Measurements from ENCODE around the gene COA8. TPM values are rescaled to one million over a fixed set of nuclear protein-coding genes. Genes with fewer than 3 reads are reported as not detected.

The COA8 gene
- total RNA-seq, 1 donor from 2014 or later, result 37.4 TPM

DNA sequence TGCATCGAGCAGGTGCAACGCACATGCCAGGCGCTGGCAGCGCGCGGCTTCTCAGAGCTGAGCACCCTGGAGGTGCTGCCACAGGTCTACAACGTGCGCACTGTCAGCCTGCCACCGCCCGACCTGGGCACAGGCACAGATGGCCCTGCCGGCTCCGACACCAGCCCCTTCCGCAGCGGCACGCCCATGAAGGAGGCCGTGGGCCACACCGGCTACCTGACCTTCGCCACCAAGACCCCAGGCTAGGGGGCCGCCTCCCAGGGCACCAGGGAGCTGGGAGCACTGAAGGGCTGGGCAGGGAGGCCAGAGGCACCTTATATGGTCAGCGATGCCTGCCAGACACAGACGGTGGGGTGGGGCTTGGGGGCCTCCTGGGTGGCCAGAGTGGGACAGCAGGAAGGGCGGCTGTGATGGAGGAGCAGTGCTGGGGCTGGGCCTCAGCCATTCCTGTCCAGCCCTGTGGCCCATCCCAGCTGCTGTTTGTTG is 28.1 kb upstream of the COA8 start:
- intact Hi-C loops (cut with DNase I), result no loop called here
- ATAC-seq, result peak; percentile 32
- no peak for DNase-seq (ENCODE audit: low spot score)

DNA sequence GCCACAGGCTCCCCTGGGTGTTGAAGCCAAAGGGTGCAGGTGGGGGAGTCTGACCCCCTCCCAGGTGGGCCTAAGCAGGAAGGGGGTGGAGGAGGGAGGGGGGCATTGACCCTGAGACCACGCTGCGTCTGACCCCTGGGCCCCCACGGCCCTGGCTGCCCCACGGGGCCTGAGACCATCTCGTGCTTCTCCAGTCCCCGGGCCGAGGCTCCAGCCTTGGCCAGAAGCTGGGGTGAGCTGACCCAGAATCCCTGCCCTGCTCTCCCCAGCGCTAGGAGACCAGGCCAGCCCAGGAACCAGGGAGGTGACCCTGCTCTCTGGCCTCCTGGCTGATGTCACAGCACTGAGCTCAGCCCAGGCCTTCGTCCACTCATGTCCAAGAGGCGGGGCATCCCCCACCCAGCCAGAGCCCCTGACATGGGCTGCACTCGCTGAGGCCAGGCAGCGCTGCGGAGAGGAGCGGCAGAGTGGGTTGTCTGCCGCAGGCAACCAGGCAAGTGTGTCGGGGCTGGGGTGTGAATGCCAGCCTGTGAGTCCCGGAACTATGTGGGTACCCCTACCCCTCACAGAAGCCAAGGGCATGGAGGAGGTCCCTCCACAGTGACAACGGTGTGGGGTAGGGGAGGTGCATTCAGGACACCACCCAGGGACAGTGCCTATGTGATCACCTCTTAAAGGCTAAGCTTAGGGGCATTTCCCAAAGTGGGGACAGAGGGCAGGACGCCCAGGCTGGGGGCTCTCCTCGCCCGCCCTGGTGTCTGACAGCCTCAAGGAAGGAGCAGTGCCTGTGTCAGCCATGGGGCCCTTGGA is 27.5 kb upstream of the COA8 start:
- intact Hi-C loops (cut with DNase I), result no loop called here
- DNase-seq (ENCODE audit: low spot score) (no peak), ATAC-seq (peak; percentile 56)

DNA sequence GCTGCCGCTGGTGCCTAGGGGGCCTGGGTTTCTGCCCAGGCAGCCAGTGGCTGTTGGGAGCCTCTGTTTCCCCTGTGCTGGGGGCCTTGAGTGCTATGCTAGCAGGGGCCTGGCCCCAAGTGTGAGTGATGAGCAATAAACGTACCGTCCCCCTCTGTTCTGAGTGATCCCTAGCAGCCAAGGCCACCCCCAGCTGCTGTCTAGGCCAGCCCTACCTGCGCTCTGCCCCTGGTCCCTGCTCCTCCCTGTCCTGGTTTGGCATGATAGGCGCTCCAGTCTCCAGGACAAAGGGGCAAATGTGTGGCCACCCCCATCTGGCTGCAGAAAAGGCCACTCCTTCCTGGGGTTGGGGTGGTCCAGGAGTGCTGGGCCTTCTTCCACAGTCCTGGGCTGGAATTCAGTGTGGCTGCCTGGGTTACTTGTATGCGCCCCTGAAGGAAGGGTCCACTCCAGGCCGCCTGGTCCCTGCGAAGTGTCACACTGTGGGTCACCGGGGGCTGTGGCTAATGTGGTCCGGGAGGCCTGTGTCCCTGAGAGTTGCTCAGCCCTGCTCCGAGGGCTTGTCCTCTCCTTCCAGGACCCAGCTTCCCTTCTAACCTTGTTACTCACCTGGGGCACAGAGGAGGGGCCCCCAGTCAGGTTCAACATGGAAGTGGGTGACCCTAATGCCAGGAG is 26.7 kb upstream of the COA8 start:
- ATAC-seq (no peak), DNase-seq (ENCODE audit: low spot score) (no peak)
- intact Hi-C loops (cut with DNase I), result no loop called here

DNA sequence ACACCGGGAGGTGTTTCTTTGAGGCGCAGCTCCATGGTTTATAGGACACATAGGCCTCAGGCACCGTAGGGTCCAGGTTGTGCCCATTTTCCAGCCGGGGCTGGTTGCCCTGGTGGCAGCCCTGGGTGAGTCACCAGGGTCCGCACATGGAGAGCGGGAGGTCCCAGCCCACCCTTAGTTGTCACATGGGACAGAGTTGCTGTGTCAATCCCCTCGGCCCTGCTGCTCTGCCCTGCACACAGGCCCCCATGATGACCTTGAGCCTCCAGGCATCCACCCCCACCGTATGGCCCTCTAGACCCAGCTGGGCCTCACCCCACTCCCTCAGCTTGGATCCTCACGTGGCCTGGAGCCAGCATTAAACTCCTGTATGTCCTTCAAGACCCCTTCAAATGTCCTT is 26.1 kb upstream of the COA8 start:
- intact Hi-C loops (cut with DNase I), result no loop called here
- ATAC-seq (no peak), DNase-seq (ENCODE audit: low spot score) (no peak)

DNA sequence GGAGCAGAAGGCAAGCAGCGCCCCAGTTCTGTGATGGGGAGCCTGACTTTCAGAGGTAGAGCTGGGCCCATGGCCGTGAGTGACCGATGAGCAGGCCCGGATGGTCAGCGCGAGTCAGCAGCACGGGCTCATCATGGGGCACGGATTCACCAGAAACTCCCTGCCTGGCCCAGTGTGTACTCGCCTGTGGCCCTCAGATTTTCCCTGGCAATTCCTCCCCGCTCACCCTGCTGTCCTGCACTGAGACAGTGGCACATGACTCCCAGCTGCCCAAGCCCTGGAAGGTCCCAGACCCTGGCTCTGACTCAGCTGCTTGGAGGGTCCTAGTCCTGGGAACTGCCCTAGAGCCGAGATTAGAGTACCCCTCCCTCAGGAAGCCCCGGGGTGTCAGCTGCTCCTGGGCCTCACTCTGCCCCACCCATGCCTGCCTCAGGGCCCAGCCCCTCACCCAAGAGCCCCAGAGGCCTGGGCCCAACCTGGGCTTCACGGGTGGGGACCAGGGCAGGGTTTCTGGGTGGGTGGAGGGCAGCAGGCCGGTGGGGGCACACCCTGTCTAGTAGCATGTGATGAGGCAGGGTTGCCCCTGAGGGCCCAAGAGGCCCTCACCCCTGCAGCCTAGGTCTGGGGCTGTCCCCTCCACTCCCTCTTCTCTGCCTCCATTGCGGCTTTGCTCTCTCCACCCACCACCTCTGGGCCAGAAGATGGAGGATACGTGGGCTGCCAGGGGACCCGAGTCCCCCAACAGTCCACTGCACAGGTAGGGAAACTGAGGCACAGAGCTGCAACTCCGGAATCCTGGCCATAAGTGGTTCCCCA is 25.4 kb upstream of the COA8 start:
- ATAC-seq, result no peak
- intact Hi-C loops (cut with DNase I), result no loop called here
- DNase-seq (ENCODE audit: low spot score), result no peak

DNA sequence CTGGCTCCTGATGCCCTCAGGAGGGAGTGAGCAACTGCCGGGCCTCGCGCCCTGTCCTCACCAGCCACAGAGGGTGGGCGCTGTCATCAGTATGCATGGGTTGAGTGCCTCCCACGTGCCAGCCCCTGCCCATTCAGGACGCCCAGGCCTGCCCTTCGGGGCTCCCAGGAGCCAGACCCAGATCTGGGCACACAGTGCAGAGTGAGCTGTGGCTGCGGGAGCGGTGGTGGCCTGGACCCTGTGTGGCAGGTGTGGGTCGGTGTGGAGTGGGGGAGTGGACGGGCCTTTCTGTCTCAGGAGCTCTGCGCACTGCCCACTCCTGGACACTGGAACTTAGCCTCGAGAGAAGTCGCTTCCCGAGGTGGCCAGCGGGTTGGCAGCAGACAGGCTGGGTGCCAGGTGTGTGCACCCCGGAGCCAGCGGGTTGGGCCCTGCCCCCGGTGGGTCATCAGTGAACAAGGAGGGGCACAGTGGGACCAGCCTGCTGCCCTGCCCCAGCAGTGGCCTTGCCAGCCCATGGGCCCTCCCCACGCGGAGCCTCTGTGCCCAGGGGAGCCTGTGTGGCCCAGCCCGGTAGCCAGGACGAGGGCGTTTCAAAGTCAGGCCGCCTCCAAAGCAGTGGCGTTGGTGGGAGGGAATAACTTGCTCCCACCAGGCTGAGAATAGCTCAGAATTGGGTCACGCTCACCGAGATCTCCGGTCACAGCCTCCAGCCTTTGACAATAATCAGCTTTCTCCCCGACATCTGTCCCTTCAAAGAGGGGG is 24.3 kb upstream of the COA8 start:
- intact Hi-C loops (cut with DNase I), result no loop called here
- ATAC-seq, result no peak
- no peak for DNase-seq (ENCODE audit: low spot score)

DNA sequence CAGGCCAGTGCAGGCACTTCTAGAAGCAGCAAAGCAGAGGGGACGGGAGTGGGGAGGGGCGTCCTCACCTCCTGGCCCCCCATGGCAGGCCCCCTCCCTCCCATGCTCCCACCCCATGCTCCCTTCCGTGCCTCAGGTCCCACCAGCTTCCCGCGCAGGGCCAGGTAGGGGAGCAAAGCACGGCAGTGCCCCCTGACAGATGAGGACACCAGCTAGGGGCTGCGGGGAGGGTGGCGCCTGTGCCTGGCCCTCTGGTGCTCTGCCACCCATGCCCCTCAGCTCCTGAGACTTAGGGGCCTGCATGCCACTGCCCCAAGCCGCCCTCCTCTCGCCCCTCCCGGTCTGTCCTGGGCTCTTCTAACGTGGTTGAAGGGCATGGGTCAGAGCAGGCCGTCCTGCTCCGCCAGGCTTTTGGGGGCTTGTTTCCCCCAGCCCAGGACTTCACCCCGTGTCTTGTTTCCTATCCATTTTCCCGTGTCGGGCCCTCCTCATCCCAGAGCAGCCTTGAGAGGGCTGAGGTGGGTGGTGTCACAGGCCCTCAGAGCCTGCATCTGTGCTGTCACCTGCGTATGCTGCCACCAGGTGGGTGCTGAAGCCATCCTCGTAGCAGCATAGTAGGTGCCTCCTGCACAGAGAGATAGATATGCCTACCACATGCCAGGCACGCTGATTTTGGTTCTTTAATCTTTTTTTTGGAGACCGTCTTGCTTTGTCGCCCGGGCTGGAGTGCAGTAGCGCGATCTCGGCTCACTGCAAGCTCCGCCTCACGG is 23.5 kb upstream of the COA8 start:
- no peak for ATAC-seq

DNA sequence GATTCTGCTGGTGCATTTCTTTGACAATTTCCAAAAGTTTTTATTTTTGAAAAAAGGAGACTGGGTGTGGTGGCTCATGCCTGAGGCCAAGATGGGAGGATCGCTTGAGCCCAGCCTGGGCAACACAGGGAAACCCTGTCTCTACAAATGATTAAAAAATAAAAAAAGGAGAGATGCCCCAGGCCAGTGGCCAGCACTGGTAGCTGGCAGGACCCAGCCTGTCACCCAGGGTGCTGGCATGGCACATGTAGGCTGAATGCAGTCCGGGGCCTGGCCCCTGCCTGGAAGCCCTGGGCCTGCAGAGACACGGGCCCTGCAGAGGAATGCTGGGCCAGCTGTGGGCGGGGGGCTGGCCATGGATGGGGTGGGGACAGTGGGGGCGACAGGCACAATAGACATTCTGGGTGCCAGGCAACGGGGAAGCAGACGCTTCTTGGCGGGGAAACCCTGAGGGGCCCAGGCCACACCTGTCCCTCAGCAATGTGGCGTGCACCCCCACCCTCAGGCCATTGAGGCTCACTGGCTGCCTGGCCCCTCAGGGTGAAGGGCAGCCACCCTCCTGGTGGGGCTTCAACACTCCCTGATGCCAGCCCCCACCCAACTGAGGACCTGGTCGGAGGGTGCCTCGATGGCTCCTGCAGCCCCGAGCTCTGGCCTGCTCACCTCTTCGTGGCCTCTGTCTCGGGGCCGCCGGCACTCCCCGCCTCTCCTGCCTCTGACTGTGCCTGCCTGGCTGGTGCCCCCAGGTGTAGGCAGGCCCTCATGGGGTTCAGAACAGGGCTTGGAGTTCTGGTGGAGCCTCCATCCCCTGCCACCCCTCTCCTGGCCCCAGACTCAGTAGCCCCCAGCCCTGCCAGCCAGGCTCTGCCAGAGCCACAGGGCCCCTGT is 21.7 kb upstream of the COA8 start:
- peak; percentile 65 for DNase-seq (ENCODE audit: low spot score)
- ATAC-seq, result no peak
- intact Hi-C loops (cut with DNase I), result no loop called here

More for the DNA sequence above, 23.5 kb upstream of the COA8 start:
- intact Hi-C loops (cut with DNase I), result no loop called here
- no peak for DNase-seq (ENCODE audit: low spot score)

DNA sequence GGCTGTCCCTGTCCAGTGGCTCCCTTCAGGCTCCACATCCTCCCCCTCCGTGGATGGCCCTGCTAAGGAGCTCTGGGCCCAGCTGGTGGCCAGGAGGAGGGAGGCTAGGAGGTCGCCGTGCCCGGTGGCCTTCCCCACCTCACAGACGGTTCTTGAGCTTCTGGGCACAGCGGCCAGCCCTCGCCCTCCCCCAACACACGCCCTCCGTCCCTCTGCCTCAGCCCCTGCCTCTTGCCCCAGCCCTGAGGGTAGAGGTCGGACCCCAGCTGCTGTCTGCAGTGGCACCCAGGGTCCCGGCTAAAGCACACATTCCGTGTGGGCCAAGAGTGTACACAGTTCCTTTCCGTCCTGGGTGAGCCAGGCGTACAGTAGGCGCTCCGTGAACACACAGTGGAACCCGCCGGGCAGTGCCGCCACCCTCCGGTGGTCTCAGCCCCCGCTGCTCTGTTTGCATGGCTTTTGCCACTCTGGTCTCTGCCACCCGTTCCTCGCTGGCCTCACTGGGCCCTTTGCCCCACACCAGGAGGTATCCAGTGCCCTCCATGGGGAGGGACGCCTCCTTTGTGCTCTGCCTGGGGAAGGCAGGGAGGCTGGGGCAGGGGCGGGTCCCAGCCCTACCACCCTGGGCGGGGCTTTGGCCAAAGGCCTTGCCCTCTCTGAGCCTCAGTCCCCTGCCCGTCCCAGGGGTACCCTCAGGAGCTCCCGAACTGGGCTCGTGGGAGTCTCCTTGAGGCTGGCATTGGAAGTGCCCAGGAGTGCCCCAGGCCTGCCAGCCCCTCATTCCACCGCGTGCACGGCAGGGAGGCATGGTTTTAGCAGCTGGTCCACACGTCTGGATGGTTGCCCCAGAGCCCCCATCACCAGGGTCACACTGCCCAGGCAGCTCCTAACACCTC is 20.8 kb upstream of the COA8 start:
- DNase-seq (ENCODE audit: low spot score) (peak; percentile 62), ATAC-seq (no peak)
- intact Hi-C loops (cut with DNase I), result no loop called here

DNA sequence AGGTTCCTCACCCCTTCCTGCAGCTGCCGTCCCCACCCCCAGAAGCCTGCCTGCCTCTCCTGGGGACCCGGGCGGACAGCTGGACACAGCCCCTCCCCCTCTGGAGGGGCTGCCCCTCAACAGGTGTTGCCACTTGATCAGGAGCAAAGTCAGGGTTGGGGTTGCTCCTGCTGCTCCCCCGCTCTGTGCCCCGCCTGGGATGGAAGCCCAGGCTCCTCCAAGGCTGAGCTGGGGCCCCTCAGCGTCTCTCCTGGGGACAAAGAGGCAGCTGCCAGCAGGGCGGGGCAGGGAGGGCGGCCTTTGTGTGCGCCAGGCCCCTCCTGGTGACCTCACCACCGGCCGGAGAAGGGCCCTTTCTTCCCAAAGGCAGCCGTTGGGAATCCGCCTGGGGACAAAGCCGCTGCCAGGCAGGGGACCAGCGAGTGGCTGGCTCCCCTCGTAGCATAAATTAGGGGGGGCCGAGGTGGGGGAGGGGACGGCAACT is 20.1 kb upstream of the COA8 start:
- intact Hi-C loops (cut with DNase I), result no loop called here
- ATAC-seq (peak; percentile 38), DNase-seq (ENCODE audit: low spot score) (peak; percentile 82)

DNA sequence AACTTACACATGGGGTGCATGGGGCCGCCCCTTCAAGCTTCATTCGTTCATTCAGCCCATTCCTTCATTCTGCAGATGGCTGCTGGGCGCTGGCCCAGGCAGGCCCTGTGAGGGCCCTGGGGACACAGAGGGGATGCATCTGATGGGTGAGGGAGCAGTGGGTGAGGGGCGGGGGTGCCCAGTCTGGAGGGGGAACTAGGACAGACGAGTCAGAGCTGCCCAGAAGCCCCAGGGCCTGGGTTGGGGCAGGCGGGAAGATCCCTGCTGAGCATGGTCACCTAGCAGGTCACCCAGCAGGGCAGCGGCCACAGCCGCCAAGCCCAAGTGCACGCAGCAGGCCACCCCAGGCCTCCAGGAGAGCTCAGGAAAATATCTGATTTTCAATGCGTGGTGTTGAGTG is 19.6 kb upstream of the COA8 start:
- peak; percentile 59 for DNase-seq (ENCODE audit: low spot score)
- ATAC-seq, result no peak
- intact Hi-C loops (cut with DNase I), result no loop called here

DNA sequence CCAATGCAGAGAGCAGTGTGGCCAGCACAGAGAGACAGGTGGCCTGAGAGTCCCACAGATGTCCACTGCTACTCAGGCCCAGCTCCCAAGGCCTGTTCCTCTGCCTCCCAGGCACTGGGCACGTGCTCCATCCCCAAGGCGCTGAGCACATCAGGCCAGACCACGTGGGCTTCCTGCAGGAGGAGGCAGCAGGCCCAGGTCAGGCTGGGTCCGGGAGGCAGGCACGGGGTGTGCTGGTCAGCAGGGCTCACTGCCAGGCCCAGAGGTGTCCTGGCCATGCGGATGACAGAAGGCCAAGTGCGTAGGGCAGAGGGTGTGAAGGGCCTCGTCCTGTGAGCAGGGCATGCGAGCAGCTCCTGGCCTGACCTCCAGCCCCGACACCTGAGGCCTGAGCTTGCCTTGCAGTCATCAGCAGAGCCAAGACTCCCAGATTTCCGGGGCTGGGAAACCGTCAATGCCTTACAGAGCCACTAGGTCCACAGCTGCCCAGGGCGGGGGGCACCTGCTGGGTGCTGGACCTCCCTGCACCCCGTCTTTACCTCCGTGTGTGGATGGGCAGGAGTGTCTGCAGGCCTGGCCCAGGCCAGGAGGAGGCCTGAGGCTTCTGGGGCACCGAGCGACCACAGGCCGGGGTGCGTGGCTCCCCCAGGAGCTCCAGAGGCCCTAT is 18.9 kb upstream of the COA8 start:
- DNase-seq (ENCODE audit: low spot score) (peak; percentile 73), ATAC-seq (peak; percentile 14)
- intact Hi-C loops (cut with DNase I), result no loop called here

DNA sequence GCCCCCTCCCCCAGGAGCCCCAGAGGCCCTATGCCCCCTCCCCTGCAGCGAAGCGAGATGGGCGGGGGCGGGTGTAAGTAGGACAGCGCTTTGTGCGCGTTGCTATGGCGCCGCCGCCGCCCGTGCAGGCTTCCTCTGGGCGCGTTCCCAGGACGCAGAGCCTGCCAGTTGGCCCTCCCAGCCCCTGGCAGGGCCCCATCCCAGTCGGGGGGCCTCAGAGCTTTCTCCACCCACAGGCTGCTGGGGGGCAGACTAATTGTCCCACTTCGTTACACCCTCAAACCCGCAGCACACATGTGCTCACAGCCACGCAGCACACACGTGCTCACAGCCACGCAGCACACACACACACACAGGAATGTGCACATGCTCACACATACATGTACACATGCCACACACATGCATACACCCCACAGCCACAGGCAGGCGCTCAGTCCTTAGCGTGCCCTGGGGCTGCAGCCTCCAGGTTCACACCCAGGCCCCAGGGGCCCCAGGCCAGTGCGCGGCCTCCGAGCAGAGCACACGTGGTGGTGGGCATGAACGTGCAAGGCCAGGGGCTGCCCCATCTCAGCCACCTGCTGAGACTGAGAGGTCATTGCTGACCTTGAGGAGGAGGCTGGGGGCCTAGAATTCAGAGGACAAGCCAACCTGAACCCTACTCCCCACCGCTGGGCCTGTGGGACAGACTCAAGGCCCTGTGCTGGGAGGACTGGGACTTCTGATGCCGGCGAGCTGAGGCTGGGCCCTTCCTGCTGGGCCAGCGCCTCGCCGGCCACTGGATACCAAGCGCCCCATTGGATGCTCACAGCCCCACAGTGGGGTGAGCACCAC is 18.2 kb upstream of the COA8 start:
- ATAC-seq (peak; percentile 55), DNase-seq (ENCODE audit: low spot score) (peak; percentile 78)
- intact Hi-C loops (cut with DNase I), result loop anchor here (5.0 kb wide), 2 partner anchors 42 to 1387 kb away; no protein-coding TSS in a partner anchor

DNA sequence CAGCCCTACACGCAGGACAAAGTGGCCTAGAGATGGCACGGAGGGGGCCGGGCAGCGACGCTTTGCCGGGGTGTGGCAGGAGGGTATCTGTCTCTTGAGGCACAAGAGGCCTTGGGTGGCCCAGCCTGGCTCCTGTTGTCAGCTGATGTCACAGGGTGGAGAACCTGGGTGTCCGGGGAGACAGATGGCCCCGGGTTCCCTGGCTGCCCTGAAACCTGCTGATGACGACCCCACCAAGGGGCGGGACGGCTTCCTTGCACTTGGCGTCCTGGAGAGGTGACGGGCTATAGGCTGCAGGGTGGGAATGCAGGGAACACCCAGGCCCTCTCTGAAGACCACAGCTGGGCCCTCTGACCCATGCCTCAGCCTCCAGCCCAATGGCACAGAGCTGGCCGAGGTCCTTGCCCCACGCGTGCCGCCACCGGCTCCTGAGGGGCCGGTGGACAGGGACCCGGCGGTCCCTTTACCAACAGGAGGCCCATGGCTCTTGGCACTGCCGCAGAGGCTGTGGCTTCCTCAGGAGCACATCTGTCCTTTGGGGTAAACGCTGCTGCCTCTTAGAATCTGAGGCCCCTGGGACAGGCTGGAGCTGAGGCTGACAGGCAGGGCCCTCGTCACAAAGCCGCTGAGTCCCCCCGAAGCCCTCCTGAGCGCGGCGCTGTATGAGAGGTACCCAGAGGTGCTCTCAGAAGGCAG is 17.4 kb upstream of the COA8 start:
- intact Hi-C loops (cut with DNase I), result loop anchor here (5.0 kb wide), 2 partner anchors 43 to 1388 kb away; no protein-coding TSS in a partner anchor
- ATAC-seq, result no peak

More for the DNA sequence above, 17.4 kb upstream of the COA8 start:
- peak; percentile 57 for DNase-seq (ENCODE audit: low spot score)

Measured in sciatic nerve (tissue), 2 donors.